Caki2 (cell line): ENCODE measurements around the gene HOMER3. TPM values are rescaled to one million over a fixed set of nuclear protein-coding genes. Genes with fewer than 3 reads are reported as not detected.
"Not testable (repeated sequence)": the region's sequence is repeated elsewhere in the genome, so short reads cannot be mapped to it uniquely, and the experiment has no call there.

Experiments
- DNase-seq: peaks from one replicate; pipeline ENCODE4 v3.0.0-alpha.2; 2015; ENCODE audit warnings: low read depth
- in situ Hi-C: cut with HindIII; loops from 2 replicates; pipeline ENCODE4 v1.10.0; 2016; ENCODE audit warnings: low sequenced_read_pairs, low pct_unique_long_range_greater_than_20kb, mixed read lengths
- total RNA-seq: library from RNA; depleted of rRNA; stranded (reverse); fragments of >200 nt; shearing (Covaris generic); gene quantifications from 2 replicates; pipeline ENCODE4 v1.2.3, GENCODE V29; 2014; ENCODE audit warnings: low replicate concordance

The HOMER3 gene
- total RNA-seq, 1 experiment from 2014 or later = 131 TPM

GRCh38 chr19:18908917-18909619 is 31.9 kb downstream of the HOMER3 start:
- no peak for DNase-seq
- in situ Hi-C loops = no loop called here

DNA sequence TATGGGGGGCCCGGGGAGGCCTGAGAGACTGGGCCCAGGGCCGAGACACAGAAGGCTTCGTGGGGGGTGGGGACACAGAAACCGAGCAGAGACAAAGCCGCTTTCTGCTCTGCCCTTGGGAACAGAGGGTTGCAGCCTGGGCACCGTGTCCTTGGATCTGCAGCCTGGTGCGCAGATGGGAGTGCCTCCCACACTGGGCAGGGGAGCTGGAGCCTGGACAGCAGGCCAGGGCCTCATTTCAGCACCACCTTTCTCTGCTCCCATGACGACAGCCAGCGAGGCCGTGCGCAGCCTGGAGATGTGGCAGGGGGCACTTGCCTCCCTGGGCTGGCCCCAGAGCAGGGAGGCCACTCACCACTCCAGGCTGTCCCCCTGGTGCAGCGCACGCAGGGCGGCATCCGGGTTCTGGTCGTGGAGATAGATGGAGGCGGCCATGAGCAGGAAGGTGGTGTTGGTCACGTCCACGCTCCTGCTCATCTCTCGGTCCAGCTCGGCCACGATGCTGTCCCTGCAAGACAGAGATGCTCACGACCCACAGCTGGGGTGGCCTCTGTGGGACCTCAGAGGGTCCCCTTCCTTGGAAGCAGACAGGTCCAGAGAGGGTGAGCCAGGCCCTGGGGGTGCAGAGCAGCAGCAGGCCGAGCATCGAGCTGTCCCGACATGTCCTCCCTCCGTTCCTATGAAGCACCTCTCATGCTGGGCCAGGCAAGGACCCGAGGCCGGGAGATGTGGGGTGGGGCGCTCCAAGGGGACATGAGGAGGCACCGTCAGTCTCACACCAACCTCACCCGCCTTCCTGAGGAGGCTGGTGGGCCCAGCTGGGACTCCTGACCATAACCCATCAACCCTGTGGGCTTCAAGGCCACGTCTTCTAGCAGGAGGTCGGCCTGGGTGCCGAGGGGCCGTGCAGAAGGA is 34.2 kb downstream of the HOMER3 start:
- DNase-seq = no peak
- in situ Hi-C loops = no loop called here

DNA sequence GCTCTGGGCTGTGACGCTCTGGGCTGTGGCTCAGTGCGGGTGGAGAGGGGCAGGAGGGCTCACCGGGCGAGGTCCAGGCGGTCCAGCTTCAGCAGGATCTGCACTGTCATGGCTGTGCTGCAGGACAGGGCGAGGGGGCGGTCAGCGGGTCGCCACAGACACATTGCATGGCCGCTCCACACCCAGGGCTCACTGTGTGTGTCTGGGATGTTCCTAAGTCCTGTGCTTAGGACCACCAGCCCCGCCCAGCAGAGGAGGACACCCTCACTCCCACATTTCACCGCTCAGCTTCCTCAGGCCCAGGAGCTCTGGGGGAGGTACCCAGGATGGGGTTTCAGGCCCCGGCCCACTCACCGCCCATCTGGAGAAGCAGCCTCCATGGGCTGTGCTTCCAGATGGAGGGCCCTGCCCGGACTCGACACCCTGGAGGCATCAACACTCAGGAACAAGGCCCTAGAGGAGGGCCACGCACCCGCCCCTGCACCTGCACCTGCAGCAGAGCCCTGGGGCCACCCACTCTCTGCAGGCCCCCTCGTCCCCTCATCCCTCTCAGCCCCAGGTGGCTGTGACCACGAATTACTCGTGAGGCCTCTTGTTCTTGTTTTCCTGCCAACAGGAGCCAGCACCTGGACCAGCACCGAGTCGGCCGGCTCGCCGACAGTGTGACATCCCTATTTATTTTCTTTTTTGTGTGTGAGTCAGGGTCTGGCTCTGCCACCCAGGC is 35.3 kb downstream of the HOMER3 start:
- no peak for DNase-seq
- in situ Hi-C loops = no loop called here

GRCh38 chr19:18905058-18905456 is 36.0 kb downstream of the HOMER3 start:
- in situ Hi-C loops = no loop called here
- DNase-seq = no peak

GRCh38 chr19:18904334-18905057 is 36.5 kb downstream of the HOMER3 start:
- DNase-seq = no peak
- in situ Hi-C loops = no loop called here

DNA sequence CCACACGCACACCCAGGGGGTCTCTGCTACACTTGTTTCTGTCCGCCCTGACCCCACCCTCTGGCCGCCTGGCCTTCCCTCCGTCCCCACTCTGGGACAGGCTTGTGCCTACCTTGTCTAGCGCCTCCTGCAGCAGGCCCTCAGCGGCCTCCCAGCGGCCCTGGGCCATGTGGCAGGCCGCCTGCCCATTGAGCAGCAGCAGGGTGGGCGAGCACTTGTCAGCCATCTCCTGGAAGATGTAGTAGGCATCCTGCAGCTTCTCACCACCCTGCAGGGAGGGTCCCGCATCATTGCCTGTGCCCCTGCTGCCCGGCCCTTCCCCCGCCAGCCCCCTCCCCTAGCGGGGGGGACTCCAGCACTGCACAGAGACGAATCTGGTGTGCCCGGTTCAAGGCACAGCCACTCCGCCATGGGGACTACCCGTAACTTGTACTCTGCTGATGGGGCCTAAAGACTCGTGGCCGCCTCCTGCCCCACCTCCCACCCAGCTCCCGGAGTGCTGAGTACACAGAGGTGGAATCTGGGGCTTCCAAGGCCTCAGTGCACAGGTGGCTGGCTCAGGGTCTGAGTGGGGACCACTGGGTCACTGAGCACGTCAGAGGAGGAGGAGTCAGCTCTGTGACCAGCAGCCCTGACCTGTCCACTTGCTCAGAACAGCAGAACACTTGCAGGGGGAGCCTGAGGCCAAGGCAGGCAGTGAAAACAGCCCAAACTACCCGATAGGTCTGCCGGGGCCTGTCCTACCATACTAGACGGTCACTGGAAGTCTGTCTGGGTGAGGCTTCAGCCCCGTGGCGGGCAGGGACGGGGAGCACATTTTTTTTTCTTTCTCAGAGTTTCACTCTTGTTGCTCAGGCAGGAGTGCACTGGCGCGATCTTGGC is 37.6 kb downstream of the HOMER3 start:
- DNase-seq = no peak
- in situ Hi-C loops = no loop called here

DNA sequence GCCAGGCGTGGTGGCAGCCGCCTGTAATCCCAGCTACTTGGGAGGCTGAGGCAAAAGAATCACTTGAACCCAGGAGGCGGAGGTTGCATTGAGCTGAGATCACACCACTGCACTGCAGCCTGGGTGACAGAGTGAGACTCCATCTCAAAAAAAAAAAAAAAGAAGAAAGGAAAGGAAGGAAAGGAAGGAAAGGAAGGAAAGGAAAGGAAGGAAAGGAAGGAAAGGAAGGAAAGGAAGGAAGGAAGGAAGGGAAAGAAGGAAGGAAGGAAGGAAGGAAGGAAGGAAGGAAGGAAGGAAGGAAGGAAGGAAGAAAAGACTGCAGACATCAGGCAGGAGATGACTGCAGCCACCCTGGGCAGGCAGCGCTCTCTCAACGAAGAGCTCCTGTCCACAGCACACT is 38.5 kb downstream of the HOMER3 start:
- DNase-seq, in situ Hi-C loops: not testable (repeated sequence)

GRCh38 chr19:18901491-18901890 is 39.5 kb downstream of the HOMER3 start:
- DNase-seq = no peak
- in situ Hi-C loops = no loop called here

DNA sequence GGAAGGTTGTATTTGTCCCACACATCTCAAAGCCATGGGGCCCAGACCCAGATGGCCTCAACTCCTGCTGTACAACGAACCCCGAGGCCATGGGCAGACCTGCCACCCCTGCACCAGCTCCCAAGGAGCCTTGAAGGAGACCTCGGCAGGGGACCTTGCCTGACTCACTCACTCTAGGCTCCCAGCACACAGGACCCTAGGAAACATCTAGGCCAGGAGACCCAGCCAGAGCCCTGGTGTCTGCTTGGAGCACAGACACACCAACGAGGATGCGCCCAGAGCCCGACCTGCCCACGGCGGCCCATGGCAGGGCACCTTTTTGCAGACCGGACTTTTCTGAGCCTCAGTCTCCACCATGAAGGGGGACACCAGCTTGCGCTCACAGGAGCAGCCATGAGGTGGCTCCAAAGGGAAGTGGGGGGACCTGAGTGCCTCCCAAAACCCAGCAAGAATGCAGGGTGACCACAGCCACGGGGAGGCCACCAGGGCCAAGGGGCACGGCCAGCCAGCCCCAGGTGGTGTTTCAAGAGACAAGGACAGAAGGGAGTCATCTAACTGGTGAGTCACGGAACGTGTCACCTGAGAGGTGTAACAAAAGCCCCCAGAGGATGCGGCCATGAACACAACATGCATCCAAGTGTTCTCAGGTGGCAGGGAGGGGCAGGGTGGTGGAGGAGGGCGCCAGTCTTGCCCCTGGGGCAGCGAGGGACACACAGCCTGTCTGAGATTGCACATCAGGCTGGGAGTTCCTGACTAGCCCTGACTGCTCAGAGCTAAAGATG is 40.1 kb downstream of the HOMER3 start:
- in situ Hi-C loops = no loop called here
- no peak for DNase-seq

DNA sequence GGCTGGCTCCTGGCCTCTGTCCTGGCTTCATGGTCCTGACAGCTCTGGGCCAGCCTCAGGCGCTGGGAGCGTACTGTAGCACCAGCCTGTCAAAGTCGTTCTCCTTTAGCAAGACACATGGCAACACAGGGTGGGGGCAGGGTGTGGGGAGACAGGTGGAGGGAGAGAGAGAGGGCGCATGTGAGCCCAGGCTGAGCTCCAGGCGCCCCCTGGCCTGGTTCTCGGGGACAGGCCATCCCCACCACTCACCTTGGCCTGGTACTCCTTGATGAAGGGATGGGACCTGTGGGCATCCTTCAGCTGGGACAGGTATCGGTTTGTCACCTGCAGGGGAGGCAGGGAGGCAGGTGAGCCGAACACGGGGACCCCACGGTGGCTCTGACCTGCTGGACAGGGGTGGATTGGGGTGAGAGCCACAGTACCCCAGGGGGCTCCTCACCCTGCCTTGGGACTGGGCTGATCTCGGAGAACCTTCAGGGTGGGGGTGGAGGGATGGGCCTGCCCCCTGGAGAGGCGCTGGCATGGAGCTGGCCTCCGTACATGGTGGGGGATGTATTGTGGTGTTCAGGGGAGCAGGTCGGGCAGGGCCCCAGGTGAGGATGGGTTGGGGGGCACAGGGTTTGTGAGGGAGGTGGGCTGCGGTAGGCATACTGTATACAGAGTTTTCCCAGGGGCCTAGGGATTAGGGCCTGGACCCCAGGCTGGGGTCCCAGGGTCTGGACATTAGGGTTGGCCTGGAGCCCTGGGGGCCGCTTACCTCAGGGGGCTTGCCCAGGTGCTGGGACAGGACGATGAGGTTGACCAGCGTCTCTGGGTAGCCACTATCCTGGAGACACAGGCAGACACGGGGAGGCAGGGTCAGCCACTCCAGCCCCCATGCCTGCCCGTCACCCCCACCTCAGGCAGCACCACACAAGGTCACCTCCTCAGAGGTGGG is 41.1 kb downstream of the HOMER3 start:
- in situ Hi-C loops = no loop called here
- no peak for DNase-seq

GRCh38 chr19:18898607-18899408 is 42.2 kb downstream of the HOMER3 start:
- in situ Hi-C loops = no loop called here

DNA sequence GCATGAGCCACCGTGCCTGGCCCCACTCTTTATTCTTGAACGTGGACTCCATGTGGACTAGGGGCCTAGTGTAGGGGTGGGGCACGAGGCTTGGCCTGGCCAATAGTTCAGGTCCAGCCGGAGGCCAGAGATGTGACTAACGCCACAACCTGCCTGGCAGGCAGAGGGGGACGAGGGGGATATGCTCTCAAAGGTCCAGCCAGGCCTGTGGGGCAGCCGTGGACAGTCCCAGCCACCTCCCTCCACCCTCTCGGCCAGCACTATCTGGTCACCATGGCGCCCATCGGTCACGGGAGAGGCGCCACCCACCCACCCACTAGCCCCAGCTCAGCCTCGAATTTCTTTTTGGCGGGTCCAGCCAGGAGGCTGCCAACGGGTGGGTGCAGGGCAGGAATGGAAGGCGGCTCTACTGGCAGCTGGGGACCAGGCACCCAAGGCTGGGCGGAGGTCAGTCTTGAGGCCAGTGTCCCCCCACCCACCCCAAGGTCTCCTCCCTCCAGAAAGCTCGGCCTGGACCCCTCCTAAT is 42.9 kb downstream of the HOMER3 start:
- DNase-seq = no peak
- in situ Hi-C loops = no loop called here

More at GRCh38 chr19:18898607-18899408, 42.2 kb downstream of the HOMER3 start:
- DNase-seq = no peak

- DNase-seq = no peak
- in situ Hi-C loops = no loop called here
These were observed 43.7 kb downstream of the HOMER3 start for GRCh38 chr19:18897094-18898029.

- no peak for DNase-seq
These were observed 44.6 kb downstream of the HOMER3 start for GRCh38 chr19:18896421-18896841.

More at GRCh38 chr19:18896421-18896841, 44.6 kb downstream of the HOMER3 start:
- in situ Hi-C loops = no loop called here
